GM12878 (cell line): ENCODE measurements around the gene FERMT1. TPM values are rescaled to one million over a fixed set of nuclear protein-coding genes. Genes with fewer than 3 reads are reported as not detected.

ENCODE experiments used
- EGR1 ChIP-seq, 2 experiments: IDR thresholded peaks; 1 replicate in 1 of 2; 2 replicates in 1 of 2; pipeline ENCODE4 v1.6.1; 2011 to 2012; ENCODE audit warnings: low read depth in 2 of 2, low read length in 2 of 2, borderline replicate concordance in 1 of 2, mild to moderate bottlenecking in 1 of 2, moderate library complexity in 1 of 2
- SRF ChIP-seq, 2 experiments: IDR thresholded peaks; 2 replicates each; pipeline ENCODE4 v1.6.1; 2011; ENCODE audit warnings: low read depth in 2 of 2, low read length in 2 of 2, mild to moderate bottlenecking in 1 of 2, moderate library complexity in 1 of 2
- TCF7 ChIP-seq: IDR thresholded peaks from 2 replicates; pipeline ENCODE4 v1.6.1; 2014; ENCODE audit warnings: antibody characterized with exemption, borderline replicate concordance
- YBX1 ChIP-seq: fragments of 450-650 bp; IDR thresholded peaks from 2 replicates; pipeline ENCODE4 v1.6.1; 2016; ENCODE audit warnings: antibody characterized with exemption
- ZBTB33 ChIP-seq: fragments of 450-650 bp; IDR thresholded peaks from 2 replicates; pipeline ENCODE4 v1.6.1; 2017; ENCODE audit warnings: mild to moderate bottlenecking
- polyA plus RNA-seq, 11 experiments: library from polyadenylated mRNA; depleted of rRNA in 4 of 11; unstranded in 6 of 11; stranded (reverse) in 5 of 11; fragments of >200 nt; fragmentation: Nextera tagmentation in 4 of 11; fragmentation: Illumina TruSeq in 1 of 11; extraction: Ambion mirVana in 4 of 11; extraction: Trizol in 1 of 11; gene quantifications; 1 replicate in 1 of 11; 2 replicates in 10 of 11; pipeline versions ENCODE4 v1.2.1 to v1.2.3, GENCODE V29; 2011 to 2016; ENCODE audit warnings: inconsistent platforms in 2 of 11, missing spikeins in 2 of 11, low read depth in 1 of 11
- total RNA-seq, 4 experiments: library from RNA; depleted of rRNA in 3 of 4; stranded (reverse); fragments of >200 nt in 3 of 4; fragmentation: Illumina TruSeq in 1 of 4; extraction: Trizol in 1 of 4; gene quantifications; 2 replicates each; pipeline versions ENCODE4 v1.2.1 to v1.2.3, GENCODE V29; 2013 to 2021

The FERMT1 gene
- total and polyA plus RNA-seq, 10 of the 15 experiments (the other 5 are each of a cell fraction or from before 2014, with no cell fraction given): 0.04 to 3.1 (median 0.45) TPM

- no peak for TF ChIP-seq ZBTB33
- TF ChIP-seq TCF7: no peak
- no peak for TF ChIP-seq EGR1 (IDR thresholded peaks at IDR 0.05; ENCODE audit: borderline replicate concordance in 1 of 2, low read depth in 2 of 2, low read length in 2 of 2)
- no peak for TF ChIP-seq YBX1
- TF ChIP-seq SRF (IDR thresholded peaks at IDR 0.05; ENCODE audit: low read depth in 2 of 2, low read length in 2 of 2): no peak
Observed at GRCh38 chr20:6026051-6026450, 96.8 kb downstream of the FERMT1 start (continued).

Other genes with a start within 250 kb of the FERMT1 start
- not detected in 2 replicates for gene CHGB, start 211.5 kb downstream of the FERMT1 start, total RNA-seq (2014; rRNA removed)
- gene CHGB, start 211.5 kb downstream of the FERMT1 start, total RNA-seq (2014; rRNA removed; fragmentation: Illumina TruSeq; extraction: Trizol): not detected in 2 replicates
- 0.23 TPM in 1 of 2 replicates, not detected in the other for gene CHGB, start 211.5 kb downstream of the FERMT1 start, total RNA-seq (2021)
- gene CHGB, start 211.5 kb downstream of the FERMT1 start, polyA plus RNA-seq (2011; rRNA removed): 0.10 TPM in 1 of 2 replicates, not detected in the other
- gene CHGB, start 211.5 kb downstream of the FERMT1 start, polyA plus RNA-seq (2014; fragmentation: Illumina TruSeq; extraction: Trizol): 0.06 TPM in 1 of 2 replicates, not detected in the other
- gene CHGB, start 211.5 kb downstream of the FERMT1 start, polyA plus RNA-seq (2014; fragmentation: Nextera tagmentation; extraction: Ambion mirVana): not detected
- gene CHGB, start 211.5 kb downstream of the FERMT1 start, polyA plus RNA-seq (2014; rRNA removed): not detected in 2 replicates
- gene CHGB, start 211.5 kb downstream of the FERMT1 start, polyA plus RNA-seq (2016; fragmentation: Nextera tagmentation; extraction: Ambion mirVana): under 1 TPM in 1 of 2 experiments, not detected in 1; 0.16 TPM
- 22.4 and 23.8 TPM in 2 replicates for gene TRMT6, start 172.5 kb downstream of the FERMT1 start, total RNA-seq (2014; rRNA removed)
- gene TRMT6, start 172.5 kb downstream of the FERMT1 start, total RNA-seq (2014; rRNA removed; fragmentation: Illumina TruSeq; extraction: Trizol): 24.3 and 25.9 TPM in 2 replicates
- 22.2 and 22.3 TPM in 2 replicates for gene TRMT6, start 172.5 kb downstream of the FERMT1 start, total RNA-seq (2021)
- 18.8 and 24.6 TPM in 2 replicates for gene TRMT6, start 172.5 kb downstream of the FERMT1 start, polyA plus RNA-seq (2011; rRNA removed)
- 35.5 and 38.6 TPM in 2 replicates for gene TRMT6, start 172.5 kb downstream of the FERMT1 start, polyA plus RNA-seq (2014; fragmentation: Illumina TruSeq; extraction: Trizol)
- 10 to 100 TPM; 18.2 to 21.1 TPM for gene TRMT6, start 172.5 kb downstream of the FERMT1 start, polyA plus RNA-seq (2014; fragmentation: Nextera tagmentation; extraction: Ambion mirVana)
- 19.6 and 24.1 TPM in 2 replicates for gene TRMT6, start 172.5 kb downstream of the FERMT1 start, polyA plus RNA-seq (2014; rRNA removed)
- 10 to 100 TPM; 22.8 to 25.3 TPM for gene TRMT6, start 172.5 kb downstream of the FERMT1 start, polyA plus RNA-seq (2016; fragmentation: Nextera tagmentation; extraction: Ambion mirVana)
- 17.2 and 21.6 TPM in 2 replicates for gene MCM8, start 172.4 kb downstream of the FERMT1 start, total RNA-seq (2014; rRNA removed)
- 26.6 and 28.2 TPM in 2 replicates for gene MCM8, start 172.4 kb downstream of the FERMT1 start, total RNA-seq (2014; rRNA removed; fragmentation: Illumina TruSeq; extraction: Trizol)
- 14.2 and 16.8 TPM in 2 replicates for gene MCM8, start 172.4 kb downstream of the FERMT1 start, total RNA-seq (2021)
- 22.3 and 32.2 TPM in 2 replicates for gene MCM8, start 172.4 kb downstream of the FERMT1 start, polyA plus RNA-seq (2011; rRNA removed)
- 22.1 and 27.5 TPM in 2 replicates for gene MCM8, start 172.4 kb downstream of the FERMT1 start, polyA plus RNA-seq (2014; fragmentation: Illumina TruSeq; extraction: Trizol)
- gene MCM8, start 172.4 kb downstream of the FERMT1 start, polyA plus RNA-seq (2014; fragmentation: Nextera tagmentation; extraction: Ambion mirVana): 1 to 10 TPM; 3.2 to 5.5 TPM
- gene MCM8, start 172.4 kb downstream of the FERMT1 start, polyA plus RNA-seq (2014; rRNA removed): 13.8 and 15.3 TPM in 2 replicates
- 1 to 10 TPM; 4.9 to 5.0 TPM for gene MCM8, start 172.4 kb downstream of the FERMT1 start, polyA plus RNA-seq (2016; fragmentation: Nextera tagmentation; extraction: Ambion mirVana)
- gene CRLS1, start 116.9 kb downstream of the FERMT1 start, total RNA-seq (2014; rRNA removed): 49.4 and 59.5 TPM in 2 replicates
- 40.0 and 41.9 TPM in 2 replicates for gene CRLS1, start 116.9 kb downstream of the FERMT1 start, total RNA-seq (2014; rRNA removed; fragmentation: Illumina TruSeq; extraction: Trizol)
- 34.1 and 38.4 TPM in 2 replicates for gene CRLS1, start 116.9 kb downstream of the FERMT1 start, total RNA-seq (2021)
- 141 and 157 TPM in 2 replicates for gene CRLS1, start 116.9 kb downstream of the FERMT1 start, polyA plus RNA-seq (2011; rRNA removed)
- gene CRLS1, start 116.9 kb downstream of the FERMT1 start, polyA plus RNA-seq (2014; fragmentation: Illumina TruSeq; extraction: Trizol): 37.8 and 44.1 TPM in 2 replicates
- 10 to 100 TPM; 11.3 to 25.2 TPM for gene CRLS1, start 116.9 kb downstream of the FERMT1 start, polyA plus RNA-seq (2014; fragmentation: Nextera tagmentation; extraction: Ambion mirVana)
- gene CRLS1, start 116.9 kb downstream of the FERMT1 start, polyA plus RNA-seq (2014; rRNA removed): 41.6 and 45.0 TPM in 2 replicates
- 10 to 100 TPM; 57.4 to 67.5 TPM for gene CRLS1, start 116.9 kb downstream of the FERMT1 start, polyA plus RNA-seq (2016; fragmentation: Nextera tagmentation; extraction: Ambion mirVana)
- gene LRRN4, start 69.0 kb downstream of the FERMT1 start, total RNA-seq (2014; rRNA removed): not detected in 2 replicates
- not detected in 2 replicates for gene LRRN4, start 69.0 kb downstream of the FERMT1 start, total RNA-seq (2014; rRNA removed; fragmentation: Illumina TruSeq; extraction: Trizol)
- gene LRRN4, start 69.0 kb downstream of the FERMT1 start, total RNA-seq (2021): not detected in 2 replicates
- not detected in 2 replicates for gene LRRN4, start 69.0 kb downstream of the FERMT1 start, polyA plus RNA-seq (2011; rRNA removed)
- not detected in 2 replicates for gene LRRN4, start 69.0 kb downstream of the FERMT1 start, polyA plus RNA-seq (2014; fragmentation: Illumina TruSeq; extraction: Trizol)
- not detected for gene LRRN4, start 69.0 kb downstream of the FERMT1 start, polyA plus RNA-seq (2014; fragmentation: Nextera tagmentation; extraction: Ambion mirVana)
- 0.03 TPM in 1 of 2 replicates, not detected in the other for gene LRRN4, start 69.0 kb downstream of the FERMT1 start, polyA plus RNA-seq (2014; rRNA removed)
- under 1 TPM in 1 of 2 experiments, not detected in 1; 0.11 TPM for gene LRRN4, start 69.0 kb downstream of the FERMT1 start, polyA plus RNA-seq (2016; fragmentation: Nextera tagmentation; extraction: Ambion mirVana)